ENCODE measurements around the gene HIGD1C.
A peak's percentile ranks its signal among the peaks of the same experiment; 100 is the strongest.
"Not testable (repeated sequence)": the region's sequence is repeated elsewhere in the genome, so short reads cannot be mapped to it uniquely, and the experiment has no call there.

HIGD1C gene

DNA sequence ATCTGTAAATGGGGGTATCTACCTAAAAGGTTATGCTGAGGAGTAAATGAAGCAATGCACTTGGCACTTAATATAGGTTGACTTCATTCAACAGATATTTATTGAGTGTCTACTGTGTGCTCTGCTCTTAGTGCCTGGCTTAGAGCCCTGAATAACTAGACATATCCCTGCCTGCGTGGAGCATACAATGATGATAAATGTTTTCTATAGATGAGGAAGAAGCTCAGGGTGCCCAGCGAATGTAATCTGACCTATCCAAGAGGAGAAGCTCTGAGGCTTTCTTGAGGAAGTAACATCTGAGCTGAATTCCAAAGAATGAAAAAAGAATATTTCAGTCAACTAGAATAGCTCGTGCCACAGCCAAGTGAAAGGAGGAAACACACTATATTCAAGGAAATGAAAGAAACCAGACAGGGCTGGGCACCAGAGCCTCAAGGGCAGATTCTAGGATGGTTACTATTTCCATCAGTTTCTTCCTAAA, 17.9 kb upstream of the HIGD1C start:
- peak; percentile 45 to 48 for DNase-seq

DNA sequence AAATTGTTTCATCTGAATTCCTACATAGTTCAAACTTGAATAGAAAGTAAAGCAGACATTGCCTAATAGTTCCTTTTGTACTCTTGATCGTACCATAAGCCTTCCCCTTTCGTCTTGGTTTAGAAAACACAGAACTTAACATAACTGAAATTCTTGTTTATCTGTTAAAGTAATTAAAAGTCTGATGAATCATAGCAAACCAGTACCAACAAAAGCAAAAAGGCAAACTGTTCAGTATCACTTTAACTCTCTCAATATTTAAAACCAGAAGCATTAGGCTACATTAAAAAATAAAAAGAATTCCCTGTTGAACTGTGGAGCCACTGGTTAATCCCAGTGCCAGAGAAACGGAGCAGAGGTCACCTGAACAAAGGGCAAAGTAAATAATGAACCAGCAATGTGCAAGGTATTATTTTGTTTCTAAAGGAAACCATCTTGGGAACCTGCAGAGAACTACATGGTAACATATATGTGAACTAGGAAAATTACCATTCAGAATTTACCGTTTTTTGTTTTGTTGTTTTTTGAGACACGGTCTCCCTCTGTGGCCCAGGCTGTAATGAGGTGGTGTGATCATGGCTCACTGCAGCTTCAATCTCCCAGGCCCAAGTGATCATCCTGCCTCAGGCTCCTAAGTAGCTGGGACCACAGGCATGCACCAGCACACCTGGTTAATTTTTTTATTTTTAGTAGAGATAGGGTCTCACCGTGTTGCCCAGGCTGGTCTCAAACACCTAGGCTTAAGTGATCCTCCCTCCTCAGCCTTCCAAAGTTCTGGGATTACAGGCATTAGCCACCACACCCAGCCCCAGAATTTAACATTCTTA, 17.1 kb upstream of the HIGD1C start:
- peak; percentile 34 to 56 for DNase-seq

DNA sequence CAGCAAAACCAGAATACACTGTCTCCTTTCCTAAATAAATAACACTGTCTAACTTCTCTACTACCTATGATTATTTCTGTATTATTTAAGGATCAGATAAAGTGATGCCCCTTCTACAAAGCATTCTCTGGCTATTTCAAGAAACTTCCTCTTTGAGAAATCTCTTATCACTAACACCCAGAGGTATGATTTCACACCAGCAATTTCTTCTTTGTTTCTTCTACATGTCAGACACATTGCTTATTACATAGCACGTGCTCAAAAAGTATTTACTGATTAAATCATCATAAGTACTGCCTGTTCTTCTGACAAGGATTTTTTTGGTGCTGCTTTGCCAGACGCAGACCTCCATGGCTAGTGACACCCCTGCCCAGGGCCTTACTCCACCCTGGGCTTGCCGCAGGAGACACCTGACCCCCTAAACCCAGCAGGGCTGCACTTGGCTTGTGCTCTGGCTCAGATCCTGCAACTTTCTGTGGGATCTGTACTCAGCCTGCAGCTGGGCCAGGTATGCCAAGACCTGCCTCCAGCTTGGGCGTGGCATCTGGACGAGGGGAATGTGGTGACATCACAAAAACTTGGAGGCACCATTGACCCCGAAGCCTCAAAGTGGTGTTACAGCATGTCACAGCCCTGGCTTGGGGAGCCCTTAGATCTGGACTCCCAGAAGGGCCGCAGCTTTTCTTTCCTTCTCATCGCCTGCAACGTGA, 15.4 kb upstream of the HIGD1C start:
- DNase-seq: no peak

DNA sequence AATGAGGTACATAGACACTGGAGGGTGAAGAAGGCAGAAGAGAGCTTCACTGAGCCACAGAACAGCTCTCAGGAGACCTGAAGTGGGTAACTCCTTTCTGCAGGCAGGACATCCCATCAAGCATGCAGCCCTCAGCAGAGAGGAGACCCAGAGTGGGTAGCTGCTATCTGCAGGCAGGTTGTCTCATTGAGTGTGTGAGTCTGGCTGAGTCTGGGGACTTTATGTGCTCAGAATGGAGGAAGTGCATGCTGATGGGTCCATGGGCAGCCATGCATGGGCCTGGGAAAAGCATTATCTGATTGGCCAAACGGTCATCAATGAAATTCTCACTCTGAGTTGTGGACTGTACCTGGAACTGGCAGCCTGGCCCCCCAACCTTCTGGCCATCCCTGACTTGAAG, 14.7 kb upstream of the HIGD1C start:
- DNase-seq: no peak

DNA sequence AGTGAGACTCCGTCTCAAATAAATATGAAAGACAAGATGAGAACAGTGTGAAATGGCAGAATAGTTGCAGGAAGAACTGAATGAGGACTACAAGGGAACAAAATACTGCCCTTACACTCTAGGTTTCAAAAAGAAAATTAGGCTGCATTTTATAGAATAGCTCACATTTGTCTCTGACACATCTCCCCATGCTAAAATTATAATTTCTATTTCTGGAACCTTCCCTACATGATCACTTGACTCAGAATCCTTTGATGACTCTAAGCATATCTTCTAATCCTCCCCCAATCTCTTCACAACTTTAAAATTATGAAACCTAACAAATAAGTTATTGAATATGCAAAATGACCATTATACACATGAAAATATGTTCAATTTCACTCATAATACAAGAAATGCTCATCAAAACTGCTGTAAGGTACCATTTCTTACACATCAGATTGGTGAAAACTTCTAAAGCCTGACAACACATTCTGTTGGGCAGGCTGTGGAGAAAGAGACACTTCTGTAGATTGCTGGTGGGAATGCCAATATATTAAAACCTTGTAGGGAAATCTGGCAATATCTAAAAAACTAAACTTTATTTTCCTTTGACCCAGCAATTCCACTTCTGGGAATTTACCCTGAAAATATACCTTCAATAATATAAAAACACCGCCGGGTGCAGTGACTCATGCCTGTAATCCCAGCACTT, 4.3 kb upstream of the HIGD1C start:
- DNase-seq: no peak

DNA sequence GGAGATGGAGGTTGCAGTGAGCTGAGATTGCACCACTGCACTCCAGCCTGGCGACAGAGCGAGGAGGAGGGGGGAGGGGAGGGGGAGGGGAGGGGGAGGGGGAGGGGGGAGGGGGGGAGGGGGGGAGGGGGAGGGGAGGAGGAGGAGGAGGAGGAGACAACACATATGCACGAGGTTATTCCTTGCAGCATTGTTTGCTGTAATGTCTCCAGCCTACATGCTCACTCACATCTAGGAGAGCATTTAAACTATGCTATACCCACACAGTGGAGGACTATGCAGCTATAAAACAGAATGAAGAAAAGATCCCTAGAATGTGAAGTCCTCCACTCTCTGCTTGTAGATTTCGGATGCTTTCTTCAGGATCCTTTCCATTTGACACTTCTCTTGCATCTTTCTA, 3.5 kb upstream of the HIGD1C start:
- no peak for DNase-seq

DNA sequence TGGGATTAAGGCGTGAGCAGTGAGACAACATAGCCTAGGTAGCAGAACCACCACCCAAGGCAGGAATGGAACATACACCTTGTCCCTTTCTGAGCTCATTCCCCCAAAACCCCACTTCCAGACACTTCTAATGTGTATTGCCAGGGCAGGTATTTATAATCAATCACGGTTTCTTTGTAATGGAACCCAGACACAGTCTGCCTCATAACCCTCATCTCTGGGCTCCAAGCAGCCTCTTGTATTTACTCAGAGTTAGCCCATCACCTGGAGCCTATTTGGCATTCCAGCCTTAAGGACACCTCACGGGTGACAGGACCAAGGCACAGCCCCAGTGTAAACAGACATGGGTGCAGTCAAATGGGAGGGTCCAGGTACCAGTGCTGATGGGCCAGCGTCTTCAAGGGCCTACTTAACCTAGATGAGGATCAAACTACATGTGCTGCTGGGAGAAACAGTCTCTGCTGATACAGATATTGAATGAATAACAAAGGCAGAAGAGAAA, 2.5 kb upstream of the HIGD1C start:
- no peak for DNase-seq

DNA sequence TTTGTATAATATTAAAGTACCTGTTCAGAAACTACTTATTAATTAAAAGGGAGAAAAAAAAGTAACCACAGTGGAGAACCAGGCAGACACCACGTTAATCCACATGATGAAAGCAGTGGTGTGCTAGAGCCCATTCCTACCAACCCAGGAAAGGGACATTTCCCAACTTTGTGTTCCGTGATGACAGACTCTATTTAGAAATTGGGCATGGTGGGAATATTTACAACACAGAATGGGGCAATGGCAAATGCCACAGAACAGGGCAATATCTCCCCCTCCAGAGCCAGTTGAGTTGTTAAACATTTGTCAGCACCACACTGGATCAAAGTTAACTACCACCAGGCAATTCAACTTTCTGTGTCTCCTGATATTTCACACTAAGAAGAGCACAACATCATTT, 1.2 kb upstream of the HIGD1C start:
- peak; percentile 51 to 63 for DNase-seq

DNA sequence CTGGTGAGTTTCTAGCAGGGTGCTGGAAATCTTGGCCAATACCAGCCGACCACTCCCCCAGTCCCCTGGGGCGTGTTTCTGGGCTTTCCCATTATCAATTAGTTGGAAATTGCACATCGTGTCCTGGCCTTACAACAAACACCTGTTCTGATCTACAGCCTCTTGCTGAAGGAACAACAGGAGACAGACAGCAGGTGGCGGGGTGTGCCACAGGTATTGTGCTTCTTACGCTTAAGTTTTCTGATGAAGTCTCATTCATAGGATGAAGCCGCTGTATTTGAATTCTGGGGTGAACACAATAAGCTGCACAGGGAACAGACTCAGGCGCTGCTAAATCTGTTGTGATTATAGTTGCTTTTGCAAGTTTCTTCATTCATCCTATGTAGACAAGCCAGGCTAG, 703 bp downstream of the HIGD1C start:
- DNase-seq: no peak

DNA sequence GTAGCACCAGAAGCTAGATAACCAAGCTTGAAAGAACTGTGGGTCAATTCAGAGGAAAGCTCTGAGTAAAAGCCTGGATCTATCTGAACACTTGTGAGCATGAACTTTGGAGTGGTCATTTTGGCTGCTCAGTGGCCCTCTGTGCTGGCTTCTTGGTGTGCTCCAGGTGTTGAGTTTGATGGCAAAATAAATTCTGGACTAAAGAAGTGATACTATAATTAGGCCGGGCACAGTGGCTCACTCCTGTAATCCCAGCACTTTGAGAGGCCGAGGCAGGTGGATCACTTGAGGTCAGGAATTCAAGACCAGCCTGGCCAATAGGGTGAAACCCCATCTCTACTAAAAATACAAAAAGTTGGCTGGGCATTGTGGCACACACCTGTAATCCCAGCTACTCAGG, 2.4 kb downstream of the HIGD1C start:
- not testable (repeated sequence) for DNase-seq

DNA sequence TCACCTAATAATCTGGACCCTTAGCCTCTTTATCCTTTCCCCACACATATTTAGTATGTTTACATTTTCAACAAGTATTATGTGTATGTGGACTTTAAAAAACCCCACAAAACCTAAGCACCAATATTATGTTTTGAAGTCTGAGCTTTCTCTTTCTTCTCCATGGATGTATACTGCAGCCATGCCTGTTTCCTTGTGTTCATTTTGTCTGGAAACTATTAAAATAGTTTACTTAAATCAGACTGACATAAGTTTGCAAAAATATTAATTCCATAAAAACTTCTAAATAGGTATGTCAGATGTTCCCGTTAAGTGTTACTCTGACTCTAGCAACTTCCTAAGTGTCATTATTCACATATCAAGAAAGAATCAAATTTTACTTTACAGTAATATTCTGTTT, 2.9 kb downstream of the HIGD1C start:
- no peak for DNase-seq

DNA sequence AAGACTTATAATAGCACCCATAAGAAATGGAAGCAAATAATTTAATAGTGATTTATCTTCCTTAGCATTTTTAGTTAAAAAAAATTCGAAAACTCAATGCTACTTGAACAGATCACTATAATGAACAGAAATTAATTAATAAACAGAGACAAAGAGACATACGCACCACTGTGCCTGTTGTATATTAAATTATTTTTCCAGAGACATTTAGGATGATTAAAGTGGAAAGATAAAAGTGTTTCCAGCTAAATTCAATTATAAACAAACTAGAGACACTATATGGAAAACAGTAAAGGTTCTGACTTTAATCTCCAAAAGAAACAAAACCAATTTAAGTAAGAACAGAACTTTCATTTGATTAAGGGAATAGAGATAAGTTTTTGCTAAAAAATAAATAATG, 3.4 kb downstream of the HIGD1C start:
- no peak for DNase-seq

DNA sequence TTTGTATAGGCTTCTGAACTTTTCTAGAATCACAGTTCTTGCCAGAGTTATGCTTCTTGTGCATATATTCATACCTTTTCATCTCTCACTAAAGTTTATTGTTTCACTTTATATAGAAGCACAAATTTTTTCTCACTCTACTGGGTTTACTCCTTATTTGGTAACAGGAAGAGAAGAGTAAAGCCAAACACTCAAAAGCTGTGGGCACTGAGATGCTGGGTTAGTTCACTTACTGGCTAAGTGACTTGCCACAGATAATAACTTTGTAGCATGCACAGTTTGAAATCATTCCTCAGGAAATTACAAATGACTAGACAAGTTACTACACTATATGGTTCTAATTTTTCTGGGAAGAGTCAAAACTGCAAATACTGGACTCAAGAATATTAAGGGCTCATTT, 7.8 kb downstream of the HIGD1C start:
- DNase-seq: no peak

DNA sequence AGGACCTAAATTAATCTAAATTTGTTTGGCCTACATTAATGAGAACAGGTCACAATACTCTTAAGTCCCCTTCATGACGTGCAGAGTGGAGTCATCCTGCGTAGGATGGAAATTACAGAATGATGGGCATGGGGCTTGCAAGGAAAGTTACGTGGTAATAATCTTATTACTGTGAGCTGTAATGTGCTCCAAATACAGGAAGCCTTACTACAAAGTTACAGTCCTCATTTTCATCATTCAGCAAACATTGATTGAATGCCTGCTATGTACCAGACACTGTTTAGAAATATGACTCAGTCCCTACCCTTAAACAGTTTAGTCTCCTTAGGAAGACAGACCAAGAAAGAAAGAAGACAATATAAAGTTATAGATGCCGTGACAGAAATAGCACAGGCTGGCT, 9.4 kb downstream of the HIGD1C start:
- no peak for DNase-seq

DNA sequence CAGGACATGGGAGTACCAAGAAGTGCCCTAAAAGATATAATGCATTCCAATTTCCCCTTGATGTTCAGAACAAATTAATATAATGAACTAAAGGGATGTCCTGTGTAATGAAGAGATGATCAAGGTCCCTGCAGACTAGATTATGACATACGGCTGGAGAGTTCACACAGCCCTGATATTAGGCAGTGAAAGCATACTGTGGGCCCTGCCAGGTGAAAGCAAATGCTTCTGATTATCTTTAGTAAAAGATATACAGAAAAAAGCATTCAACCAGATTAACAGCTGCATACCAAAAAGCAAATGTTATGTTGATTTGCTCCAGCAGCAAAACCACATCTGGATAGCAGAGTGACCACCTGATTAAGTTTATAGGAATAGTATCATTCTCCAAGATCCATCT, 12.1 kb downstream of the HIGD1C start:
- DNase-seq: no peak

DNA sequence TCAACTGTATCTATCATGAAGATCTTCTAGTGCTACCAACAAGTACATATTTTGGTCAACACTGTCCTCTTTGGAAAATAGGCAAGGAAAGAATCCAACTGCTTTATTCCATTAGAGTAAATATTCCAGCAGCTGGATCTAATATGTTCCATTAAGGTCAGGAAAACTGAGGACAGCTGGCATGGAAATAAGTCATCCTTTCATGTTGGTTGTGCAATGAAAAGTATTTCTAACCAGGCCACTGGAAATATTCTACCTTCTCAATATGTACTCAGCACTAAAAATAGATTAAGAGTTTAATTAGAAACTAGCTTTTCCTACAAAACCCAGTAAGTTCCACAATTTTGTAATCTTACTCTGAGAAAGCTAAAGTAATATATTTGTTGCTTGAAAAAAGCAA, 19.6 kb downstream of the HIGD1C start:
- DNase-seq: peak in 1 of 2 donors; percentile 18

DNA sequence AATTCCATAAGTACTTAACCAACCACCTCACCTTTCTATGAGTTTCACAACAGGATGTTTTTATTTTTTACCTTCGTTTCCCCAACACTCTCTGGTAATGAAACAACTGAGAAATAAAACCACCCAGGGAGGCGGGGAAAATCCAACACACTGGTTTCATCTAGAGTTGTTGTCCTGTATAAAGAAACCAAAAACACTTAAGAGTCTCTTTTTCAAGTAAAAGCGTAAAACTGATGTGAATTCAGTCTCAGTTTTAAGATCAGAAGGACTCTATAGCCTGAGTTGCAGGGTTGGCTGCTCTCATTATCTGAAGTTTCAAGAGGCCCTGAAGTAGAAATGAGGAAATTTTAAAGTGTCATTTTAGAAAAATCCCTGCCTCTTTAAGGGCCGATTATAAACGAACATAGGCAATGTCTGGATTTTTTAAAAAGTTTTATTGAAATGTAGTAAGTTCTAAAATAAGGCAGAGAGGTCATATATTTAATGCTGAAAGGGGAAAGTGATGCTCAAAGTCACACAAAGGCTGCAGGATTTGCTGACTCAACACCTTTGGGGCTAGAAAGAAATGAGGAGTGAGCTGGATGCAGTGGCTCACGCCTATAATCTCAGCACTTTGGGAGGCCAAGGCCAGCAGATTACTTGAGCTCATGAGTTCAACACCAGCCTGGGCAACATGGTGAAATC, 27.2 kb downstream of the HIGD1C start:
- DNase-seq: no peak

DNA sequence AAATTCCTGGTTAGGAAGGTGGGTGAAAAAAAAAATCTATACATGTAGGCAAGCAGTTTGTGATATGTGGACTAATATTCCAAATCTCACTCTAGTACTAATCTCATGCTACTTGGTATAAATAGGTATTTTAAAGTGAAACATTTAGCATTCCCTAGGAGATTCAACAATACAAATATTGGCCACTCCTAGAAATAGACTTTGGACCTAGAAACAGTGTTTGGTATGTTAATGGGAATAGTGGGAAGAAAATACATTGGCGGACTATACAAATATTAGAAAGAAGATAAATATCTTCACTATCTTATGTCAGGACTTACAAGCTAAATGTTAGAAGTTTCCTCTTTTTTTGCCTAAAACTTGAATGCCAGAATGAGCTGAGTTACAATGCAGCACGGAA, 28.2 kb downstream of the HIGD1C start:
- no peak for DNase-seq

DNA sequence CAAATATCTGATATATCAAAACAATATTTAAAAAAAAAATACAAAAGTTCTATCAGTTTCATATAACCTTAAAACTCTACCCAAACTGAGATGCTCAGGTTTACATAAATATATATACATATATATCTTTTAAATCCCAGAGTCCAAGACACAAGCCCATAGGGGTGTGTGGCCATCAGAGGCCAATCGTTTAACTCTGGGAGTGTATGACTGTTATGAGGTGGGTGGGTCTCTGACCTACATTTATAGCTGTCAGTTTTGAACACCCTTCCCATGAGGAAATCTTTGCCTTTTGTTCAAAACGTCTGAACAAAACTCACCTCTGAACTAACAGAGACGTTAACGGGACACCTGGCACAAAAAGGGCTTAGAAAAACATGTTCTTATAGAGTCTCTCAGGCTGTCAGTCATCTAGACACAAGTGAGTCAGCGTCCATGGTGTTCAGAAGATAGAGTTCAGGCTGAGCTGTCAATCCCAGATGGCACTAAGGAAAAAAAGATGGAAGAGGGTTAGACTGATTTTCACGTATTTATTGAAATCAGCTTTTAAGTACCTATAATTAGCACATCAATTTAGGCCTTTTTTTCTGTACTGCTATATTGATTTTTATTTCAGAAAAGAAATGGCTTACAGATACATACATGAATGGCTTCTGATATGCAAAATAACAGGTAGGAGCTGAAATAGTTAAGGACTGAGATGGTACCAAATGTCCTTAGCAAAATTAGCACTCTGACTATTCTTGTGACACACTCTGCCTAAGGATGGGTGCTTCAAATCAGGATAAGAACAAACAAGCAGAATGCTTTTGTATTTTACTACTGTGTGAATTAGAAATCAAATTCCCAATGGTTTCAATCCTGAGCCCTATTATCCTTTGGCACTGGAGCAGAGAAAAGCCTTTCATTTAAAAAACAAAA, 29.2 kb downstream of the HIGD1C start:
- DNase-seq: no peak

DNA sequence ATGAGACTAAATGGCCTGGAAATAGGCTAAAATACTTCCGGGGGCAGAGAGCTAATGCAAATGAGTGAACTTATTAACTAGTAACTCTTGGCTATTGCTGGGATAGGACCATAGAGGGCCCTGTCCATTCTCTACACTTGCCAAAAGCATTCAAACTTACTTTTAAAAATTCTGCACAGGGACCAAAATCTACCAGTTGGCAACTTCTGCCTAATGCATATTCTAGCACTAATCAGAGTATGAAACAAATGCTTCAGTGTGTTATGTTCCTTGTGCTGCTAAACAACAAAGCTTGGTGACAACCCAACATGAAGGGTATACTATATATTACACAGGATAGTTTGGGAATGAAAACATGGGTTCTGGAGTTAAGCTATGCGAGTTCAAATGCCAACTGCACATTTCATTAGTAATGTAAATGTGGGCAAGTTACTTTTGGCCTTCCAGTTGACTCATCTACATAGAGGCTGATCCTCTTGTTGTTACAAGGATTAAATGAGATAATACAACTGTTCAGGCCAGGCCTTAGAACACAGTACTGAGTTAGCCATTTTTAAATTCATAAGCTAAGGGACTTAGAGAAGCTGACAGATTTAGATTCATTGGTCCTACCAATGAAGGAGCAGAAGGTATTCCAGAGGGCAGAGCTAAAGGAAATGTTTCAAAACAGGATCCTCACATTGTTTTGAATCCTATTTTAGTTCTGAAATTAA, 32.4 kb downstream of the HIGD1C start:
- no peak for DNase-seq

DNA sequence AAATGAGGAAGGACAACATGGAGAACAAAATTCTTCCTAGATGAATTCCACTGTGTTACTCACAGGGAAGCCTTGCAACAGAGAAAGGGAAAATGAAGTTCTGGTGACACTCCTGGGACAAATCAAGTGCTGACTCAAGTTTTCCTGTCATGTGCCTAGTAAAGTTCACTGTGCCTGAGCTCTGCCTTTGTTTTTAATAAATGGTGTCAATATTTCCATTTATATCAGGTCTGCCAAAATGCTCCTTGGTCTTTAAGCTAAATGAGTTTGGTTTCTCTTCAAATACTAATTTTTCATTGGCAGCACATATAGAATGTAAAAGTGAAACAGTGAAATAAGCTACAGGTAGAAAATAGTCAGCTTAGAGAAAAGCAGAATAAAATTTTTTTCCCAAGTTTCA, 33.0 kb downstream of the HIGD1C start:
- DNase-seq: peak; percentile 49 to 67
